NB4 (cell line): ENCODE results near the gene SOD1.

ENCODE experiments used
- CTCF ChIP-seq: IDR thresholded peaks from one replicate; pipeline ENCODE4 v1.5.1; 2012; ENCODE audit warnings: low read depth, low read length
- MYC ChIP-seq: IDR thresholded peaks from 2 replicates; pipeline ENCODE4 v1.6.1; 2011; ENCODE audit warnings: low read depth, low read length
- POLR2A ChIP-seq: IDR thresholded peaks from 2 replicates; pipeline ENCODE4 v1.6.1; 2011; ENCODE audit warnings: mild to moderate bottlenecking; ENCODE audit not compliant: insufficient read length; ENCODE audit errors: extremely low read depth
- TF ChIP-seq, protein P1 (sequence below): IDR thresholded peaks from 2 replicates; pipeline ENCODE4 v1.6.1; 2011; ENCODE audit warnings: low read depth, low read length

DNA sequence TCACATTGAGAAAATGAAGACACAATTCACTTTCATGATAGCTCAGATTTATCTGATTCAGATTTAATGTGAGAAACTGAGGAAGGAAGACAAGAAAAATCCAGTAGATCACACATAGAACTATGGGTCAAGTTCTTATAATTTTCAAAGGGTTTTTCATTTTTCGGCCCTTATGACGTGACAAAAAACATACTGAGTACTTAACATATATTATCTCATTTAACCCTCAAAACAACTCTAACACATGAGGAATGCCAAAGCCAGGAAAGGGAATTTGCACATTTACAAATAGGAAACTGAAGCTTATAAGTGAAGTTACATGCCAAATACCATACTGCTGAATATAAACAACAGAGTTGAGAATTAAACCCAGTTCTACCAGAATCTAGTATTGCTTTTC lies 27.6 kb downstream of the SOD1 start:
- TF ChIP-seq CTCF = no peak
- no peak for TF ChIP-seq POLR2A
- TF ChIP-seq MYC = no peak
- TF ChIP-seq, protein P1, sequence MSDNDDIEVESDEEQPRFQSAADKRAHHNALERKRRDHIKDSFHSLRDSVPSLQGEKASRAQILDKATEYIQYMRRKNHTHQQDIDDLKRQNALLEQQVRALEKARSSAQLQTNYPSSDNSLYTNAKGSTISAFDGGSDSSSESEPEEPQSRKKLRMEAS = no peak
